GM20431 (cell line): Measurements from ENCODE around the gene UBA3.

Experiments used
- in situ Hi-C: fragments of 300-500 bp; cut with MseI, MboI; formaldehyde crosslinking; loops from one replicate; pipeline ENCODE4 v1.15.0; 2020; ENCODE audit warnings: low sequenced_read_pairs; ENCODE audit not compliant: unreplicated experiment

UBA3 gene

GRCh38 chr3:69079269-69080159 is 651 bp downstream of the UBA3 start:
- in situ Hi-C loops: no loop called here

DNA sequence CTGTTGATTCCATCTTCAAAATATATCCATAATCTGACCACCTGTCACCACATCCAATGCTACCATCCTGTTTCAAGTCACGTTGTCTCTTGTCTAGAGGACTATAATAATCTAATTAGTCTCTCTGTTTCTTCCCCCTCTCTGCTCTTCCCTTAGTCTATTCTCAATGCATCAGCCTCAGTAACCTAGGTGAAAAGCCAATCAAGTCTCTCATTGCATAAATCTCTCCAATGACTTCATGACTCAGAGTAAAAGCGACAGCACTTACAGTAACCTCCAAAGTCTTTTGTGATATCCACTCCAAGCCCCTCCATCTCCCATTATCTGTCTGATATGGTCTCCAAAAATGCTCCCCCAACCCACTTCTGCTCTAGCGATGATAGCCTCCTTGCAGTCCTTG is 7.2 kb downstream of the UBA3 start:
- in situ Hi-C loops: no loop called here

GRCh38 chr3:69066121-69066520 is 14.0 kb downstream of the UBA3 start:
- in situ Hi-C loops: no loop called here

DNA sequence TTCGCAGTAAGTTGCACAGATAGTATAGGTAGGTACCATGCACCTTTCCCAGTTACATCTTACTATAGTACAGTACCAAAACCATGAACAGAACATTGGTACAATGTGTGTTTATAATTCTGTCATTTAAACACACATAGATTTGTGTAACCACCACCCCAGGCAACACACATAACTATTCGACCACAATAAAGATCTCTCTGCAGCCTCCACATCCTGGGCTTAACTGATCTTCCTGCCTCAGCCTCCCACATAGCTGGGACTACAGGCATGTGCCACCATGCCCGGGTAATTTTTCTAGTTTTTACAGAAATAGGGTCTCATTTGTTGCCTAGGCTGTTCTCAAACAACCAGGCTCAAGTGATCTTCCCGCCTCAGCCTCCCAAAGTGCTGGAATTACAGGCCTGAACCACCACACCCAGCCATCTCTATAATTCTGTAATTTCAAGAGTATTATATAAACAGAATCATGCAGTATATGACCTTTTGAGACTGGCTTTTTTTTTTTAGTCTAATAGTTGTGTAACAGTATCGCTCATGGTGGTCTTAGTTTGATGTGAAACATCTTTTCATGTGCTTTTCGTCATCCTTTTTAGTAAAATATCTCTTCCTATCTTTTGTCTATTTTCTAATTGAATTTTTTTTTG is 14.7 kb downstream of the UBA3 start:
- in situ Hi-C loops: no loop called here

GRCh38 chr3:69063636-69064035 is 16.5 kb downstream of the UBA3 start:
- in situ Hi-C loops: no loop called here

GRCh38 chr3:69059688-69060087 is 20.5 kb downstream of the UBA3 start:
- in situ Hi-C loops: no loop called here

DNA sequence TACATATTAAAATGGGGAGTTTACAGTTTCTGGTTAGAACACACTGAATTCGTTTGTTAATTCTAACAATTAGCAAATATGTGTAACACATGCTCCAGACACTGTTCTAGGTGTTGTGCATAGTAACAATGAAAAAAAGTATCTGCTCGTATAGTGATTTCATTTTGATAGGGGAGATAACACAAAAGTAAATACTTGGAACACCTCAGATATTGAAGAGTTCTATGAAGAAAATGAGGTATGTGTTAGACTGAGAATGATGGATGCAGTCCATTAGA is 21.3 kb downstream of the UBA3 start:
- in situ Hi-C loops: no loop called here

GRCh38 chr3:69058180-69058946 is 21.8 kb downstream of the UBA3 start:
- in situ Hi-C loops: no loop called here

- in situ Hi-C loops: no loop called here
Measured at GRCh38 chr3:69052472-69052898, 27.7 kb downstream of the UBA3 start.

- in situ Hi-C loops: no loop called here
Measured at GRCh38 chr3:69051756-69052471, 28.3 kb downstream of the UBA3 start, which contains the start of gene TMF1. TMF1 (minus strand) TSS chr3:69052333; CDS start chr3:69052086, 247 bp downstream.

DNA sequence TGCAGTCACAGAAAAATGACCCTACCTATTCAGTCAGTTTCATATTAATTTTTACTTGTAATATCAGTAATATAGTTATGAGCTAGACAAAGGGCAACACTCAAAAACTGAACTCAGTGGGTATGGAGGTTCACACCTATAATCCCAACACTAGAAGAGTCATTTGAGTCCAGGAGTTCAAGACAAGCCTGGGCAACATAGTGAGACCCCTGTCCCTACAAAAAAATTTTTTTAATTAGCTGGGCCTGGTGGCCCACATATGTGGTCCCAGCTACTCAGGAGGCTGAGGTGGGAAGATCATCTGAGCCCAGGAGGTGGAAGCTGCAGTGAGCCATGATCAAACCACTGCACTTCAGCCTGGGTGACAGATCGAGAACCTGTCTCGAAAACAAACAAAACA is 31.2 kb downstream of the UBA3 start:
- in situ Hi-C loops: no loop called here

GRCh38 chr3:69044608-69045007 is 35.6 kb downstream of the UBA3 start:
- in situ Hi-C loops: no loop called here

DNA sequence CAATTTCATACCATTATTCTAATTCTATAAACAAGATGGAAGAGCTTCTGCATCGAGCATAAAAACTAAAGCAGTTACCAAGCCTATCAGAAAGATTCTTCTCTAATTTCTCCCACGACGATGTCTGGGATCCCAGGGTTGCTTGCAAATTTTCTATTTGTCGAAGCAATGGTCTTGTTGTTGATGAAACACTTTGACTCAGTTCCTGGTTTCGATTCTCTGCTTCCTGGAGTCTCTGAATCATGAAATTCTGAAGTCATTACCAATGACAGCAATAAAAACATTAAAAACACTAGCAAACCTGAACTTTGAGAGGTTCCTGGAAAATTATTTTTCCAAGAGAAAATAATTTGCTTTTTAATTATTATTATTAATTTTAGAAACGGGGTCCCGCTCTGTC is 46.7 kb downstream of the UBA3 start:
- in situ Hi-C loops: no loop called here

DNA sequence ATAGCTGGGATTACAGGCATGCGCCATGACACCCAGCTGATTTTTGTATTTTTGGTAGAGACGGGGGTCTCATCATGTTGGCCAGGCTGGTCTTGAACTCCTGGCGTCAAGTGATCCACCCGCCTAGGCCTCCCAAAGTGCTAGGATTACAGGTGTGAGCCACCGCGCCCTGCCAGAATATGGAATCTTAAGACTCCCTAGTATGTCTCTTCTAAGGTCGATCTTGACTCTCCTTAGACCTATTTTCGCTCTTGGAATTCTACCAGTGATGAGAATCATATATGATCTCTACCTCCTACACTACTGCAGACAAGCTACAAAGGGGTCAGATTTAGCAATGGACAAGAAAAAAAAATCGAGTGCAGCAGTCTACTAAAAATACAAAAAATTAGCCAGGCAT is 47.4 kb downstream of the UBA3 start:
- in situ Hi-C loops: no loop called here

DNA sequence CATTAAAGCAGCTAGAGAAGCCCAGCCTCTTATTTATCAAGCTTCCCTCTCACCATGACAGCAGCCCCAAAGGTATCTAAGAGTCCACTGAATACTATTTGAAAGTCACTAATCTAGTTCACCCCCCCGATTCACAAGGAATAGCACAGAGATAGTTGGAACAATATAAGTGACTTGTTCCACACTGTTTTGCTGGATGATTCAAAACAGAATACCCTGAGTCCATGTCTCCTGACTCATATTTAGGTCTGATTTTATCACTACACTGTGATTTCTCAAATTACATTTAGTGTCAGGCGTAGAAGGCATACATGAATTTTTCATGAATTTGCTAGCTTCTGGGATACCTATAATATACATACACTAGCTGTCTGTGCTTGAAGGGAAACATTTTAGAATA is 48.0 kb downstream of the UBA3 start:
- in situ Hi-C loops: no loop called here

DNA sequence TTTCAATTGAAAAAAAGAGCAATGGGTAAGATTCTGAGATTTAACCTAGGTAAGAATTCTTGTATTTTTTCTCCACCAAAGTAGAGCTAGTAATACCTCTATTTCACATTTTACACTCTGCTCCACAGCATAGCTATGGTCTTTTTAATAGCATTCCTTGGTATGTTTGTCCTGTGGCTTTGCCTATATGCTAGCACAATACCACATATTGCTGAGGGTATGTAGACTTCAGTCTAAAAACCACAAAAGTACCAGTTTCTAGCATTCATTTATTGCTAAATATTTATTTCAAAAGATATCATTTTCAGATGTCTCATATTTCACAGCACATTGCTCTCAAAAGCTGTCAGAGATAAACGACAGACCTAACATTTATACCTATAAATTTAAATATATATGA is 48.5 kb downstream of the UBA3 start:
- in situ Hi-C loops: no loop called here

GRCh38 chr3:69020857-69021256 is 59.3 kb downstream of the UBA3 start:
- in situ Hi-C loops: no loop called here

- in situ Hi-C loops: no loop called here
Measured at GRCh38 chr3:69020424-69020823, 59.7 kb downstream of the UBA3 start.

GRCh38 chr3:69016901-69017300 is 63.3 kb downstream of the UBA3 start:
- in situ Hi-C loops: no loop called here

DNA sequence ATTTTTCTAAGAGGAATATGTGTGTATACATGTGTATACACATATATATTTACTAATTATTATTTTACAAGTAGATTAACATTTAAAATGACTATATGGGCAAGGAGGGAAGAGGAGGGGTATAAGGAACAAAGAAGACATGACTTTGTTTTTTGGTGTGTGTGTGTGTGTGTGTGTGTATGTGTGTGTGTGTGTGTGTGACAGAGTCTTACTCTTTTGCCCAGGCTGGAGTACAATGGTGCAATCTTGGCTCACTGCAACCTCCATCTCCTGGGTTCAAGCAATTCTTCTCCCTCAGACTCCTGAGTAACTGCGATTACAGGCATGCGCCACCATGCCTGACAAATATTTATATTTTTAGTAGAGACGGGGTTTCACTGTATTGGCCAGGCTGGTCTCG is 64.1 kb downstream of the UBA3 start:
- in situ Hi-C loops: no loop called here
